Tibial nerve (tissue), 4 donors: ENCODE data around the gene LRPPRC.

Source experiments
- CTCF ChIP-seq, 5 experiments: fragments of 200-600 bp in 3 of 5; fragments of 450-650 bp in 2 of 5; sonication (generic) in 3 of 5; IDR thresholded peaks; one replicate each; pipeline ENCODE4 v1.5.1; 2016 to 2019; ENCODE audit warnings: antibody characterized with exemption in 5 of 5, mild to moderate bottlenecking in 3 of 5, moderate library complexity in 2 of 5
- EP300 ChIP-seq, 2 donors: sonication (generic); formaldehyde crosslinking; IDR thresholded peaks; one replicate each; pipeline ENCODE4 v1.6.1; 2017; ENCODE audit warnings: antibody characterized with exemption in 2 of 2, mild to moderate bottlenecking in 1 of 2

GRCh38 chr2:43841949-43842865 lies 153.6 kb downstream of the LRPPRC start:
- no peak for TF ChIP-seq CTCF (IDR thresholded peaks at IDR 0.05)
- no peak for TF ChIP-seq EP300 (IDR thresholded peaks at IDR 0.05)
